Measurements from ENCODE around the gene TBATA. TPM values are rescaled to one million over a fixed set of nuclear protein-coding genes. Genes with fewer than 3 reads are reported as not detected.
A peak's percentile ranks its signal among the peaks of the same experiment; 100 is the strongest.

Gene TBATA
- total RNA-seq, 1 experiment from 2014 or later = not detected

GRCh38 chr10:70784016-70784415 is 1.2 kb downstream of the TBATA start (continued):
- TF ChIP-seq FOXP1 (CRISPR knock-in tag; IDR thresholded peaks at IDR 0.05; ENCODE audit: borderline replicate concordance) (no peak), ZNF281 (CRISPR knock-in tag; IDR thresholded peaks at IDR 0.05) (no peak), ETV6 (CRISPR knock-in tag; IDR thresholded peaks at IDR 0.05) (no peak)

- Mint-ChIP-seq H3K9me3 (no peaks in the 10 kb centered on the region), H3K36me3 (no peaks in the 10 kb centered on the region), H3K27ac (no peak overlapping the region), H3K4me1 (peaks cover 3% of the 10 kb centered on the region; the same call in 1 of the 2 replicates), H3K4me3 (no peak overlapping the region), H3K27me3 (ENCODE audit: low read depth) (no peaks in the 10 kb centered on the region)
- ChIA-PET CTCF (interaction anchor here (0.9 kb wide), 1 partner anchor 224 kb away, joined by 4 read pairs; no protein-coding TSS in a partner anchor), POLR2A (no interaction called here)
- DNase-seq (ENCODE audit: low spot score) (no peak), ATAC-seq (no peak)
- no peak for TF ChIP-seq PRRX2 (CRISPR knock-in tag; IDR thresholded peaks at IDR 0.05)
- no peak for TF ChIP-seq AR (CRISPR knock-in tag; IDR thresholded peaks at IDR 0.05)
- no peak for TF ChIP-seq ZNF671 (CRISPR knock-in tag; IDR thresholded peaks at IDR 0.05)
These were observed 2.2 kb downstream of the TBATA start for GRCh38 chr10:70782746-70783680.

GRCh38 chr10:70782086-70782745 is 3.0 kb downstream of the TBATA start:
- ChIA-PET POLR2A (no interaction called here), CTCF (interaction anchor here (0.9 to 1.1 kb wide), 2 partner anchors 30 to 223 kb away, joined by 3 to 4 read pairs; no protein-coding TSS in a partner anchor)
- Mint-ChIP-seq H3K27ac (no peak overlapping the region), H3K36me3 (no peaks in the 10 kb centered on the region), H3K27me3 (ENCODE audit: low read depth) (no peaks in the 10 kb centered on the region), H3K9me3 (no peaks in the 10 kb centered on the region), H3K4me3 (no peak overlapping the region), H3K4me1 (peaks cover 3% of the 10 kb centered on the region; the same call in 1 of the 2 replicates)
- TF ChIP-seq TEAD1 (CRISPR knock-in tag; IDR thresholded peaks at IDR 0.05) (no peak), E2F1 (CRISPR knock-in tag; IDR thresholded peaks at IDR 0.05) (no peak), PRDM15 (CRISPR knock-in tag; IDR thresholded peaks at IDR 0.05) (peak; percentile 38; the same call in 1 of the 2 replicates)
- DNase-seq (ENCODE audit: low spot score) (no peak), ATAC-seq (no peak)
